ENCODE results near the gene CER1. TPM values are rescaled to one million over a fixed set of nuclear protein-coding genes. Genes with fewer than 3 reads are reported as not detected.

The CER1 gene
- total RNA-seq, 1 donor from 2014 or later, result 5.2 TPM

- H3K36me3 Mint-ChIP-seq (ENCODE audit: low read depth, unreplicated experiment), result no peaks in the 10 kb centered on the region
- TF ChIP-seq CTCF (IDR thresholded peaks at IDR 0.05; ENCODE audit: unreplicated experiment), result no peak
- H3K27ac Mint-ChIP-seq (ENCODE audit: unreplicated experiment), result no peak overlapping the region
- no peaks in the 10 kb centered on the region for H3K9me3 Mint-ChIP-seq (ENCODE audit: unreplicated experiment)
- no peaks in the 10 kb centered on the region for H3K27me3 Mint-ChIP-seq (ENCODE audit: unreplicated experiment)
- DNase-seq (ENCODE audit: low spot score), result no peak
- H3K4me3 Mint-ChIP-seq (ENCODE audit: unreplicated experiment), result no peak overlapping the region
- H3K4me1 Mint-ChIP-seq (ENCODE audit: unreplicated experiment), result no peaks in the 10 kb centered on the region
Measured at GRCh38 chr9:14710804-14711203, 11.7 kb downstream of the CER1 start.

DNA sequence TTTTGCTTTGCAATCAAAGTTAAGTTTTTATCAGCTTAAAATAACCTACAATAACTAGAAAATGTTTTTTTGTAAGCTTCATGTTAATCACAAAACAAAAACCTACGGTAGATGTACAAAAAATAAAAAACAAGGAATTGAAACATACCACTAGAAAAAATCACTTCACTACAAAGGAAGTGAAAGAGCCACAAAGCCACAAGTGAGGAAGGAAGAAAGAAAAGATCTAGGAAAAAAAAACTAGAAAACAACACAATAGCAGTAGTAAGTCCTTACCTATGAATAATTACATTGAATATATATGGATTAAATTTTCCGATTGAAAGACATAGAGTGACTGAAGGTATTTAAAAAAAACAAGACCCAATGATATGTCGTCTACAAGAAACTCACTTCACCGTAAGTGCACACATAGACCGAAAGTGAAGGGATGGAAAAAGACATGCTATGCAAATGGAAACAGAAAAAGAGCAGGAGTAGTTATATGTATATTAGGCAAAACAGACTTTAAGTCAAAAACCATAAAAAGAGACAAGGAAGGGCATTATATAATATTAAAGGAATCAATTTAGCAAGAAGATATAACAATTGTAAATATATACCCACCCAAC is 15.9 kb downstream of the CER1 start:
- TF ChIP-seq CTCF (IDR thresholded peaks at IDR 0.05; ENCODE audit: unreplicated experiment), result no peak
- H3K27ac Mint-ChIP-seq (ENCODE audit: unreplicated experiment), result no peak overlapping the region
- no peaks in the 10 kb centered on the region for H3K9me3 Mint-ChIP-seq (ENCODE audit: unreplicated experiment)
- H3K36me3 Mint-ChIP-seq (ENCODE audit: low read depth, unreplicated experiment), result no peaks in the 10 kb centered on the region
- H3K4me3 Mint-ChIP-seq (ENCODE audit: unreplicated experiment), result no peak overlapping the region
- no peaks in the 10 kb centered on the region for H3K4me1 Mint-ChIP-seq (ENCODE audit: unreplicated experiment)
- H3K27me3 Mint-ChIP-seq (ENCODE audit: unreplicated experiment), result no peaks in the 10 kb centered on the region
- no peak for DNase-seq (ENCODE audit: low spot score)

DNA sequence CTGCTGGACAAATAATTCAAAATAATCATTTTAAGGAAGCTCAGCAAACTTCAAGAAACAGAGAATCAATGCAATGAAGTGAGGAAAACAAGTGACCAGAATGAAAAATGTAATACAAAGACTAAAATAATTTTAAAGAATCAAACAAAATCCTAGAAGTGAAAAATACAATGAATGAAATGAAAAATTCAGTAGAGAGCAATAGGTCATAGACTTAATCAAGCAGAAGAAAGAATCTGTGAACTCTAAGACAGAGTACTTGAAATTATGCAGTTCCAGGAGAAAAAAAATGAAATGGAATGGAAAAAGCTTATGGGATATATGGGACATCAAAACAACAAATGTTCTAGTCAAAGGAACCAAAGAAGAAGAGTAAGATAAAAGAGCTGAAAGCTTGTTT is 17.5 kb downstream of the CER1 start:
- Mint-ChIP-seq H3K4me1 (ENCODE audit: unreplicated experiment) (no peaks in the 10 kb centered on the region), H3K27me3 (ENCODE audit: unreplicated experiment) (no peaks in the 10 kb centered on the region), H3K27ac (ENCODE audit: unreplicated experiment) (no peak overlapping the region), H3K4me3 (ENCODE audit: unreplicated experiment) (no peak overlapping the region), H3K36me3 (ENCODE audit: low read depth, unreplicated experiment) (no peaks in the 10 kb centered on the region), H3K9me3 (ENCODE audit: unreplicated experiment) (no peaks in the 10 kb centered on the region)
- no peak for DNase-seq (ENCODE audit: low spot score)
- no peak for TF ChIP-seq CTCF (IDR thresholded peaks at IDR 0.05; ENCODE audit: unreplicated experiment)

- Mint-ChIP-seq H3K9me3 (ENCODE audit: unreplicated experiment) (no peaks in the 10 kb centered on the region), H3K36me3 (ENCODE audit: low read depth, unreplicated experiment) (no peaks in the 10 kb centered on the region)
Measured at GRCh38 chr9:14704281-14704680, 18.3 kb downstream of the CER1 start.

More at GRCh38 chr9:14704281-14704680, 18.3 kb downstream of the CER1 start:
- TF ChIP-seq CTCF (IDR thresholded peaks at IDR 0.05; ENCODE audit: unreplicated experiment), result no peak
- Mint-ChIP-seq H3K4me3 (ENCODE audit: unreplicated experiment) (no peak overlapping the region), H3K27me3 (ENCODE audit: unreplicated experiment) (no peaks in the 10 kb centered on the region), H3K4me1 (ENCODE audit: unreplicated experiment) (no peaks in the 10 kb centered on the region), H3K27ac (ENCODE audit: unreplicated experiment) (no peak overlapping the region)
- no peak for DNase-seq (ENCODE audit: low spot score)
